ENCODE results near the gene VPS13D.

The VPS13D gene

DNA sequence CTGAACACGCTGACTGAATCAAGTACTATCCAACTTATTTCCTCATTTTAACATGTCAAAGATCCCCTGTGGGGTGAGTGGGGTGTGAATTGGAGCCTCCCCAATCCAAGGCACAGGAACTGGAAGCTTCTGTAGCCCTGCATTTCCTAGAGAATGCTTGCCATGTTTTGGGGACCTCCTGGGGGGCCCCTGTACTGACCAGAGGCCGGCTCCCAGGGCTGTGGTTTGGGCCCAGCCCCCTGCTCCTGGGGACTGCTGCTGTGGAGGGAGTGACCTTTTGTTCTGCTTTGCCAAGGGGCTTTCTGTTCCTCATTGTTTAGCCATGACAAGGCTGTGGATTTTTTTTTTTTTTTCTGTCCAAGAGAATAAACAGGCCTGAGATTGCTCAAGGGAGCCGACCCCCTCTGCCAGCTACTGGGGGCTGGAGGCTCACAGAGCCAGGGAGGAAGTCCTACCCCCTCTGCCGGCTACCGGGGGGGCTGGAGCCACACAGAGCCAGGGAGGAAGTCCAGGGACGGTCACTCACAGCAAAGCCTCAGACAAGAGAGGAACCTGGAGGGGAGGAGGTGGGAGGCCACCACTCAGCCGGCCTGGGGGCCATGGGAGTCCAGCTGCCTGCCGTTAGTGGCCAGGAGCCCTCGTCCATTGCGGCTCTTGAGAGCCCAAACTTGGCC lies 45.7 kb upstream of the VPS13D start:
- Histone ChIP-seq H3K4me2 (ENCODE audit: low read depth, low read length) (no peak overlapping the region), H2AFZ (ENCODE audit: low read length) (no peak overlapping the region), H3K9me3 (replicated peaks; ENCODE audit: insufficient read depth, low read length) (no peaks in the 10 kb centered on the region), H3K36me3 (replicated peaks; ENCODE audit: insufficient read depth, low read length) (no peaks in the 10 kb centered on the region), H3K4me3 (ENCODE audit: low read length) (no peak overlapping the region), H4K20me1 (ENCODE audit: insufficient read depth, low read length) (no peaks in the 10 kb centered on the region), H3K27ac (ENCODE audit: low read length) (no peak overlapping the region), H3F3A (ENCODE audit: insufficient read depth, low read length) (no peaks in the 10 kb centered on the region), H3K9ac (ENCODE audit: low read length) (no peak overlapping the region), H3K9me2 (replicated peaks; ENCODE audit: insufficient read depth, low read length) (no peaks in the 10 kb centered on the region), H3K27me3 (replicated peaks; ENCODE audit: insufficient read depth, low read length) (no peaks in the 10 kb centered on the region), H3K4me1 (ENCODE audit: low read length) (no peaks in the 10 kb centered on the region), H3K79me2 (ENCODE audit: low read length) (0 out of 2 replicates have a peak, but pooled peaks cover 7% of the 10 kb centered on the region)
- TF ChIP-seq, protein P1, sequence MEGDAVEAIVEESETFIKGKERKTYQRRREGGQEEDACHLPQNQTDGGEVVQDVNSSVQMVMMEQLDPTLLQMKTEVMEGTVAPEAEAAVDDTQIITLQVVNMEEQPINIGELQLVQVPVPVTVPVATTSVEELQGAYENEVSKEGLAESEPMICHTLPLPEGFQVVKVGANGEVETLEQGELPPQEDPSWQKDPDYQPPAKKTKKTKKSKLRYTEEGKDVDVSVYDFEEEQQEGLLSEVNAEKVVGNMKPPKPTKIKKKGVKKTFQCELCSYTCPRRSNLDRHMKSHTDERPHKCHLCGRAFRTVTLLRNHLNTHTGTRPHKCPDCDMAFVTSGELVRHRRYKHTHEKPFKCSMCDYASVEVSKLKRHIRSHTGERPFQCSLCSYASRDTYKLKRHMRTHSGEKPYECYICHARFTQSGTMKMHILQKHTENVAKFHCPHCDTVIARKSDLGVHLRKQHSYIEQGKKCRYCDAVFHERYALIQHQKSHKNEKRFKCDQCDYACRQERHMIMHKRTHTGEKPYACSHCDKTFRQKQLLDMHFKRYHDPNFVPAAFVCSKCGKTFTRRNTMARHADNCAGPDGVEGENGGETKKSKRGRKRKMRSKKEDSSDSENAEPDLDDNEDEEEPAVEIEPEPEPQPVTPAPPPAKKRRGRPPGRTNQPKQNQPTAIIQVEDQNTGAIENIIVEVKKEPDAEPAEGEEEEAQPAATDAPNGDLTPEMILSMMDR (IDR thresholded peaks at IDR 0.05; ENCODE audit: low read length), result no peak
- no peak for TF ChIP-seq EZH2phosphoT487 (IDR thresholded peaks at IDR 0.05; ENCODE audit: low read length)
- no peak for TF ChIP-seq EZH2 (optimal IDR thresholded peaks at IDR 0.05; ENCODE audit: low read depth, low read length)
- no peak for DNase-seq

DNA sequence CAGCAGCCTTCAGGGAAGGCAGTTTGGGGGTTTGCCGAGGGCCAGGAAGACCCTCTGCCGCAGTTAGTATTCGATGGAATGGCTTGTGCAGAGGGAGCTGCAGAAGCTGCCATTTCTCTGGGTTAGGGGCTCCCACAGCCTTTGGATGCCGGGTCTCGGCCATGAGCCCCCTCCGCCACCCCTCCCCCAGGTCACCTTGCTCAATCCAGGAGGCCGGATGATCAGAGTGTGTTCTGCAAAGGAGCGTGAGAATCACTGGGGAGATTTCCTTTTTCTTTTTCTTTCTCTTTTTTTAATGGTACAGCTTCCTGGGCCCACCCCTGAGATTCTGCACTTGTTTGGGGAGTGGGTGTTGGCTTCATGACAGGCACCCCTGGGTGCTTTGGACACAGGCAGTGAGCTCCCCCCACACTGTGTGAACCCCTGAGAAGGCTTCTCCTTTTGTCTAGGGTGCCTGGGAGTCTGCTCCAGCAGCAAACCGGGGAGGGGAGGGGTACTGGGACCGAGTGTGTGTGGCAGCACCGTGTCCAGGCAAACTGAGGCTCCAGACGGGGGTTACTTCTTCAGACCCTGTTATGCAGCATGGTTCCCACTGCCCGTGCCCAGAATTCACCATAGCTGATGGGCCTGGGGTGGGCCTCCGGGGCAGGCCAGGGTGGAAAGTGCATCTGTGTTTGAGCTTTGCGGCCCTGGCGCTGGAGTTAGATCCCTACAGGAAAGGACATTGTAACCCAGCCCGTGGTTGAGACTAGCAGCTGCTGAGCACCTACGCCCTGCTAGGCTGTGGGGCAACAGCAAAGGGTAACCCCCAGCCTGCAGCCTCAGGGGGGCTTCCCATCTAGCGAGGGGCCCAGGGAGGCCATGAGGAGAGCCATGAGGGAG lies 44.6 kb upstream of the VPS13D start:
- 0 out of 2 replicates have a peak, but pooled peaks cover 7% of the 10 kb centered on the region for H3K79me2 ChIP-seq (ENCODE audit: low read length)
- H3K9ac ChIP-seq (ENCODE audit: low read length), result no peak overlapping the region
- H3K36me3 ChIP-seq (replicated peaks; ENCODE audit: insufficient read depth, low read length), result no peaks in the 10 kb centered on the region
- H3F3A ChIP-seq (ENCODE audit: insufficient read depth, low read length), result no peaks in the 10 kb centered on the region
- no peak overlapping the region for H3K27ac ChIP-seq (ENCODE audit: low read length)
- no peaks in the 10 kb centered on the region for H4K20me1 ChIP-seq (ENCODE audit: insufficient read depth, low read length)
- no peak overlapping the region for H2AFZ ChIP-seq (ENCODE audit: low read length)
- no peak overlapping the region for H3K4me3 ChIP-seq (ENCODE audit: low read length)
- no peaks in the 10 kb centered on the region for H3K4me1 ChIP-seq (ENCODE audit: low read length)
- H3K27me3 ChIP-seq (replicated peaks; ENCODE audit: insufficient read depth, low read length), result no peaks in the 10 kb centered on the region
- no peaks in the 10 kb centered on the region for H3K9me2 ChIP-seq (replicated peaks; ENCODE audit: insufficient read depth, low read length)
- no peak for DNase-seq
- TF ChIP-seq EZH2 (optimal IDR thresholded peaks at IDR 0.05; ENCODE audit: low read depth, low read length) (no peak), EZH2phosphoT487 (IDR thresholded peaks at IDR 0.05; ENCODE audit: low read length) (no peak)
- TF ChIP-seq, protein P1 (IDR thresholded peaks at IDR 0.05; ENCODE audit: low read length), result no peak
- no peaks in the 10 kb centered on the region for H3K9me3 ChIP-seq (replicated peaks; ENCODE audit: insufficient read depth, low read length)
- H3K4me2 ChIP-seq (ENCODE audit: low read depth, low read length), result no peak overlapping the region

DNA sequence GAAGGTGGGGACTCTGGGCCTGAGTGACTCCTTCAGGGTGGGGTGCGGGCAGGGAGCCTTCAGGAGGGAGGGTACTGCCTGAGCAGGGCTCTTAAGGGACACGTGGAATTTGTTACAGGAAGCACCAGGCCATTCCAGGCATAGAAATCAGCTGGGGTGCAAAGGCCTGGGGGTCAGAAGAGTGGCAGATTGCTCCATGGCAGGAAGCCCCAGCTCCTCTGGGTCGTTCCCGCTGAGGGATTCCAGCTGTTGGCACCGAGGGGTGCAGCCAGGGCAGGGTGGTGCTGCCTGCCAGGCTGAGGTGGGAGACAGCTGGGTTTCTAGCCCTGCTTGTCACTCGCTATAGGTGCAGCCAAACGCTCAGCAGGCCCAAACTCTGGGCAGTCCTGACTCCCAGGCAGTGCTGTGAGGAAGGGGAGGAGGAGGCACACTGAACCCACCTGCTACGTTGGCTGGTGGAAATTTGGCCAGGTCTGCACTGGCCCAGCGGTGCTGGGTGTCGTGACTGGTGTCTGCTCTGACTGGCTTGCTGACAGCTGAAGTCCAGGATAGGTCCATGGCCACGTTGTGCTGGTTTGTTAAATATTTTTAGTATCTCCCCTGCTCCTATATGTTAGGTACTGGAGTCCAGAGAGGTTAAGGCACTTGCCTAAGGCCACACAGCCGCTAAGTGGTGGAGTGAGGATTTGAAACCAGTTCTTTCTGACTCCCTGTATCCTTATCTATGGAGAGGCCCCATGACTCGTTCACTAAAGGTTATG lies 43.7 kb upstream of the VPS13D start:
- Histone ChIP-seq H3F3A (ENCODE audit: insufficient read depth, low read length) (no peaks in the 10 kb centered on the region), H3K4me1 (ENCODE audit: low read length) (no peaks in the 10 kb centered on the region), H3K4me3 (ENCODE audit: low read length) (no peak overlapping the region), H3K4me2 (ENCODE audit: low read depth, low read length) (no peak overlapping the region), H2AFZ (ENCODE audit: low read length) (no peak overlapping the region), H3K36me3 (replicated peaks; ENCODE audit: insufficient read depth, low read length) (no peaks in the 10 kb centered on the region), H3K9me3 (replicated peaks; ENCODE audit: insufficient read depth, low read length) (no peaks in the 10 kb centered on the region), H3K9me2 (replicated peaks; ENCODE audit: insufficient read depth, low read length) (no peaks in the 10 kb centered on the region), H3K9ac (ENCODE audit: low read length) (no peak overlapping the region), H3K27me3 (replicated peaks; ENCODE audit: insufficient read depth, low read length) (no peaks in the 10 kb centered on the region), H3K27ac (ENCODE audit: low read length) (no peak overlapping the region), H3K79me2 (ENCODE audit: low read length) (0 out of 2 replicates have a peak, but pooled peaks cover 7% of the 10 kb centered on the region), H4K20me1 (ENCODE audit: insufficient read depth, low read length) (no peaks in the 10 kb centered on the region)
- TF ChIP-seq, protein P1 (IDR thresholded peaks at IDR 0.05; ENCODE audit: low read length), result no peak
- TF ChIP-seq EZH2 (optimal IDR thresholded peaks at IDR 0.05; ENCODE audit: low read depth, low read length) (no peak), EZH2phosphoT487 (IDR thresholded peaks at IDR 0.05; ENCODE audit: low read length) (no peak)
- DNase-seq, result no peak
